Measurements from ENCODE around the gene SNX11. TPM values are rescaled to one million over a fixed set of nuclear protein-coding genes. Genes with fewer than 3 reads are reported as not detected.

The SNX11 gene
- total and polyA plus RNA-seq, 9 donors: 7.1 to 21.3 (median 14.1) TPM

GRCh38 chr17:48084932-48085331 is 22.6 kb upstream of the SNX11 start:
- no peak for DNase-seq
- intact Hi-C loops (cut with DNase I): loop anchor here in 1 of 4 donors (5.0 kb wide), 1 partner anchor 42 kb away; no protein-coding TSS in a partner anchor
- 42 to 51% (median 50%) methylated on average over 2 of the region's 2 CpGs for WGBS, 3 donors
- H3K27ac ChIP-seq: no peak overlapping the region
- H3K4me1 ChIP-seq (ENCODE audit: insufficient read depth): peaks cover 4% of the 10 kb centered on the region
- no peak overlapping the region for H3K4me3 ChIP-seq
- no peaks in the 10 kb centered on the region for H3K9me3 ChIP-seq
- TF ChIP-seq CTCF (IDR thresholded peaks at IDR 0.05): no peak
- no peak for TF ChIP-seq POLR2A (IDR thresholded peaks at IDR 0.05)
- TF ChIP-seq EP300 (IDR thresholded peaks at IDR 0.05): no peak
- H3K36me3 ChIP-seq: no peaks in the 10 kb centered on the region
- no peaks in the 10 kb centered on the region for H3K27me3 ChIP-seq

- WGBS, 3 donors: 81 to 86% (median 85%) methylated on average over 11 of the region's 11 CpGs
- no peaks in the 10 kb centered on the region for H3K4me1 ChIP-seq (ENCODE audit: insufficient read depth)
- no peak for DNase-seq
Observed at GRCh38 chr17:48093341-48094045, 14.1 kb upstream of the SNX11 start.

GRCh38 chr17:48095611-48096010 is 12.0 kb upstream of the SNX11 start:
- intact Hi-C loops (cut with DNase I): no loop called here
- WGBS, 3 donors: 74 to 79% (median 75%) methylated on average over 4 of the region's 4 CpGs
- no peaks in the 10 kb centered on the region for H3K36me3 ChIP-seq
- H3K27me3 ChIP-seq: no peaks in the 10 kb centered on the region
- no peaks in the 10 kb centered on the region for H3K9me3 ChIP-seq
- no peak for DNase-seq
- TF ChIP-seq POLR2A (IDR thresholded peaks at IDR 0.05) (no peak), EP300 (IDR thresholded peaks at IDR 0.05) (no peak), CTCF (IDR thresholded peaks at IDR 0.05) (no peak)
- no peak overlapping the region for H3K4me3 ChIP-seq
- H3K4me1 ChIP-seq (ENCODE audit: insufficient read depth): peaks cover 3% of the 10 kb centered on the region
- no peak overlapping the region for H3K27ac ChIP-seq

More at GRCh38 chr17:48093341-48094045, 14.1 kb upstream of the SNX11 start:
- Histone ChIP-seq H3K27ac (no peak overlapping the region), H3K9me3 (no peaks in the 10 kb centered on the region), H3K36me3 (no peaks in the 10 kb centered on the region), H3K27me3 (no peaks in the 10 kb centered on the region), H3K4me3 (no peak overlapping the region)
- TF ChIP-seq CTCF (IDR thresholded peaks at IDR 0.05): no peak
- no peak for TF ChIP-seq POLR2A (IDR thresholded peaks at IDR 0.05)
- no peak for TF ChIP-seq EP300 (IDR thresholded peaks at IDR 0.05)
- intact Hi-C loops (cut with DNase I): no loop called here

- no peak for DNase-seq
- intact Hi-C loops (cut with DNase I): no loop called here
- Histone ChIP-seq H3K36me3 (no peaks in the 10 kb centered on the region), H3K4me3 (peak overlapping the region; percentile 99), H3K4me1 (ENCODE audit: insufficient read depth) (peaks cover 6% of the 10 kb centered on the region), H3K27me3 (no peaks in the 10 kb centered on the region), H3K27ac (peak overlapping the region in 1 of 2 donors; percentile 70), H3K9me3 (no peaks in the 10 kb centered on the region)
- 10 to 19% (median 17%) methylated on average over 10 of the region's 10 CpGs for WGBS, 3 donors
- no peak for TF ChIP-seq CTCF (IDR thresholded peaks at IDR 0.05)
Observed at GRCh38 chr17:48100160-48100559, 7.4 kb upstream of the SNX11 start.
